ENCODE results near the gene SRRM2.

- TF ChIP-seq EZH2 (IDR thresholded peaks at IDR 0.05; ENCODE audit: insufficient read depth, poor library complexity, severe bottlenecking) (no peak), EZH2phosphoT487 (IDR thresholded peaks at IDR 0.05; ENCODE audit: insufficient read depth, low read depth) (no peak)
Observed at GRCh38 chr16:2776500-2777139, 24.2 kb downstream of the SRRM2 start.

Measured in GM23248 (cell line).